Measurements from ENCODE around the gene KCNE1.
"Not testable (repeated sequence)": the region's sequence is repeated elsewhere in the genome, so short reads cannot be mapped to it uniquely, and the experiment has no call there.

KCNE1 gene

GRCh38 chr21:34407294-34407693 is 104.7 kb downstream of the KCNE1 start:
- not testable (repeated sequence) for DNase-seq (ENCODE audit: low read depth)

GRCh38 chr21:34406676-34407075 is 105.3 kb downstream of the KCNE1 start:
- not testable (repeated sequence) for DNase-seq (ENCODE audit: low read depth)

GRCh38 chr21:34406102-34406501 is 105.9 kb downstream of the KCNE1 start:
- DNase-seq (ENCODE audit: low read depth) = not testable (repeated sequence)

- DNase-seq (ENCODE audit: low read depth) = not testable (repeated sequence)
Measured at GRCh38 chr21:34405686-34406085, 106.3 kb downstream of the KCNE1 start.

GRCh38 chr21:34404742-34405141 is 107.3 kb downstream of the KCNE1 start:
- DNase-seq (ENCODE audit: low read depth) = not testable (repeated sequence)

- DNase-seq (ENCODE audit: low read depth) = not testable (repeated sequence)
Measured at GRCh38 chr21:34400522-34400921, 111.5 kb downstream of the KCNE1 start.

Measured in activated T-cell treated with anti-CD3 and anti-CD28 coated beads for 48 hours (primary cell).